ENCODE data around the gene CEP131. TPM values are rescaled to one million over a fixed set of nuclear protein-coding genes. Genes with fewer than 3 reads are reported as not detected.

CEP131 gene
- total RNA-seq, 1 donor from 2014 or later: 28.7 TPM

DNA sequence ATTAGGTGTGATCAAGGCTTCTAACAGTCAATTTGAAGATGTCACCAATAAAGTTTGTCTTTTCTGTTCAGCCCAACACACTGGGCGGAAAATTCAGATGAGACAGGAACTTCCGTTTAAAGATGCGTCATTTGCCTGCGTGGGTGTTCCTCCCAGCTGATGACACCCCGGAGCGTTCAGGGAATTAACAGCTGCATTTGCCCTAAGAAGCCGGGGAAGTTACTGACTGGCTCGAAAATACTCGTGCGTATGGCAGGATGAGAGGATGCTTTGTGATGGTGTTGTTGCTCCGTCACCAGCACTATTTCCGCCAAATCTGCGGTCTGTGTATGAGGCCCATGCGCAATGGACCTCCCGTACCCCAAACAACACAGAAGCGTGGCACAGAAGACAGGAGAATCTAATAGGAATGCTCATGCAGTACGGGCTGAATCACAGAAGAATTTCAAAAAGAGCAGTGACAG, 69.4 kb downstream of the CEP131 start:
- TF ChIP-seq, protein P1, sequence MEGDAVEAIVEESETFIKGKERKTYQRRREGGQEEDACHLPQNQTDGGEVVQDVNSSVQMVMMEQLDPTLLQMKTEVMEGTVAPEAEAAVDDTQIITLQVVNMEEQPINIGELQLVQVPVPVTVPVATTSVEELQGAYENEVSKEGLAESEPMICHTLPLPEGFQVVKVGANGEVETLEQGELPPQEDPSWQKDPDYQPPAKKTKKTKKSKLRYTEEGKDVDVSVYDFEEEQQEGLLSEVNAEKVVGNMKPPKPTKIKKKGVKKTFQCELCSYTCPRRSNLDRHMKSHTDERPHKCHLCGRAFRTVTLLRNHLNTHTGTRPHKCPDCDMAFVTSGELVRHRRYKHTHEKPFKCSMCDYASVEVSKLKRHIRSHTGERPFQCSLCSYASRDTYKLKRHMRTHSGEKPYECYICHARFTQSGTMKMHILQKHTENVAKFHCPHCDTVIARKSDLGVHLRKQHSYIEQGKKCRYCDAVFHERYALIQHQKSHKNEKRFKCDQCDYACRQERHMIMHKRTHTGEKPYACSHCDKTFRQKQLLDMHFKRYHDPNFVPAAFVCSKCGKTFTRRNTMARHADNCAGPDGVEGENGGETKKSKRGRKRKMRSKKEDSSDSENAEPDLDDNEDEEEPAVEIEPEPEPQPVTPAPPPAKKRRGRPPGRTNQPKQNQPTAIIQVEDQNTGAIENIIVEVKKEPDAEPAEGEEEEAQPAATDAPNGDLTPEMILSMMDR (conservative IDR thresholded peaks at IDR 0.05; ENCODE audit: low read depth, low read length): no peak
- DNase-seq (ENCODE audit: low read depth): no peak
- H3K4me3 ChIP-seq (ENCODE audit: low read depth, low read length): no peak overlapping the region

DNA sequence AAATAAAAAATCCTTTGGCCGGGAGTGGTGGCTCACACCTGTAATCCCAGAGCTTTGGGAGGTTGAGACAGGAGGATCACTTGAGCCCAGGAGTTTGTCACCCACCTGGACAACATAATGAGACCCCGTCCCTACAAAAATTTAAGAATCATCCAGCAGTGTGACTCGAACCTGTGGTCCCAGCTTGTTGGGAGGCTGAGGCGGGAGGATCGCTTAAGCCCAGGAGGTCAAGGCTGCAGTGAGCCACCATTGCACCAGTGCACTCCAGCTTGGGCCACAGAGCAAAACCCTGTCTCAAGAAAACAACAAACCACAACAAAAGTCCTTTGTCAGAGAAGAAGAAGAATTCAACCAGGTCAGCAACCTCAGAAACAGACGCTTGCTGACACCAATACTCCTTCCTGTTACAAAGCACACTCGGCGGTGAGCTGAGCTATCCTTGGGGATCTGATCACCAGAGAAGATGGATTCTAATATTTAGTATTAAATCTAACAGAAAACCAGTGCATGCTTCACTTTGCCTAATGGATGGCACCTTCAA, 70.4 kb downstream of the CEP131 start:
- H3K4me3 ChIP-seq (ENCODE audit: low read depth, low read length): no peak overlapping the region
- no peak for DNase-seq (ENCODE audit: low read depth)
- TF ChIP-seq, protein P1 (conservative IDR thresholded peaks at IDR 0.05; ENCODE audit: low read depth, low read length): no peak

DNA sequence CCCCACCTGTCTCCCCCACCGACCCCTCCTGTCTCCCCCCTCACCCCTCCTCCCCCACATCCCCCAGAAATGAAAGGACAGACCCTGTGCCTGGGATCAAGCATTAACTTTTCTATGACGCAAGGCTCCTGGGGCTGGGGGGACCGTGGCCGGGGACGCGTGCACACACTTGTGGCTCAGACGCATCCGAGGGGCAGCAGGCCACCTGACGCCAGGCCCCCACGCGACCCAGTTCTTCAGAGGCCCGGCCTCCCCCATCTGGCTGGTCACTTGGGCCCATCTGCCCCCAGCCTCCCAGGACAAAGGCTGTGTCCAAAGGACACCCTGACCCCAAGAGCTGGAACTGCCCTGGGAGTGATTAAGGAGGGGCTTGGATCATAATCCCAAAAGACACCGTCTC, 71.5 kb downstream of the CEP131 start:
- H3K4me3 ChIP-seq (ENCODE audit: low read depth, low read length): no peak overlapping the region
- TF ChIP-seq, protein P1 (conservative IDR thresholded peaks at IDR 0.05; ENCODE audit: low read depth, low read length): no peak
- no peak for DNase-seq (ENCODE audit: low read depth)

DNA sequence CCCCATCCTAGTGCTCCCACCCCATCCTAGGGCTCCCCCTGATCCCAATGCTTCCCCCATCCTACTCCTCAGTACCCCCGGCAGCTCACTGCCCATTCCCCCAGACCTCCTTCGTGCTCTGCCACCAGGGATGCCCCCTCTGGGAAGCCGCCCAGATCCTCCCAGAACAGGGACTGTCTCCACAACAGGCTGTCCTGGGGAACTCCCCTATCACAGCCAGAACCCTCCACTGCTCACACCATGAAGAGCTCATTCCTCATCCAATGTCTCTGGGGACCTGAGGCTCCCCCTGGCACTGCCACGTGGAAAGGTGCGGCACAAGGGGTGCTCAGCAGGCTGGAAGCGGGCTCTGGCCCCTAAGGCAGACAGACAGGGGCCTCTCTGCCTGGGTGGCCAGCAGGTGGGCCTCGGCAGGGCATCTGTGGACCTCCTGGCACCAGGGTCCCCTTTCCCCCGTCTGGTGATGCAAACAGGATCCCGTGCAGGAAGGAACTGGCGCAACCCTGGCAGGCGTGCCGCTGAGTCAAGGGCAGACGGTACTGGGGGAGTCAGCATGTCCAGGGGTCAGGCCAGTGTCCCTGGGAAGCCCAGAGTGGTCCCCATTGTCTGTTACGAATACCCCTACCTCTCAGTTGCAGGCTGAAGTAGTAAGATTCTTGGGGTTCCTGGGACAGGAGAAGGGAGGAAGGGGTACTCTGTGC, 72.2 kb downstream of the CEP131 start:
- no peak overlapping the region for H3K4me3 ChIP-seq (ENCODE audit: low read depth, low read length)
- no peak for DNase-seq (ENCODE audit: low read depth)
- TF ChIP-seq, protein P1 (conservative IDR thresholded peaks at IDR 0.05; ENCODE audit: low read depth, low read length): no peak

DNA sequence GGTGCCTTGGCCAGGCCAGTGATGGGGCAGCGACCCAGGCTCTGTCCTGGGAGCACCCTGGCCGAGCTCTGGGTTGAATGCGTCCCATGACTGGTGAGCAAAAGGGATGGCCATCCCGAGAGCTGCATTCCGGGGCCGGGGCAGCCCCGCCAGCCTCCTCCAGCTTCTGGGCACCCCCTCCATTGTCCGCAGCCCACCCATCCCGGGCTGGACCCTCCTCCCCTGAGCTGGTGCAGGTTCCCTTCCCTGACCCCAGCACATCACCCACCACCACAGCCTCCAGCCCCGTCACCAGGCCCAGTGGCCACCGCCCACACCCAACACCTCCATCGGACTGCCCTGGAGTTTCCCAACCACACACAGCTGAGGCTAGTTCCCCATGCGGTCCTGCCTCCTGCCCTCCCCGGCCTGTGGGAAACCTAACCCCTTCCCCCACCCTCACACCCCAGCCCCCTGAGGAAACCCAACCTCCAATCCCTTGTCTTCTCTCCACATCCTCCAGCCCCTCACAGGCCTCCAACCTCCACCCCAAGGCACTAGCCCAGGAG, 73.7 kb downstream of the CEP131 start:
- TF ChIP-seq, protein P1 (conservative IDR thresholded peaks at IDR 0.05; ENCODE audit: low read depth, low read length): no peak
- H3K4me3 ChIP-seq (ENCODE audit: low read depth, low read length): no peak overlapping the region
- DNase-seq (ENCODE audit: low read depth): no peak

DNA sequence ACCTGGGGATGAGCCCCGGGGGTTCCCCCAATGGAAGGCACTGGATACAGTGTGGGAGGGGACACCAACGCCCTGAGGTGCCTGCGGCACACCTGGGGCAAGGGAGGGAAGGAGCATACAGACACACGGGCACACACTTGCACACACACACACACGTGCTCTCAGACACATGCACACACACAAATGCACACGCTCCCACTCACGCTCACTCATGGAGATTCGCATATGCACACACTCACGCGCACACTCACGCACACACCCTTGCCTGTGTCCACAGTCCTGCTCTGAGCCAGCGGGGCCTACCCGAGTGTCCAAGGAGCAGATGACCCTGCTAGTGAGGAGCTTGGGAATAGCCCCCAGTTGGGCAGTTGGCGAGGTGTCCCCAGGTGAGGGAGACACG, 74.2 kb downstream of the CEP131 start:
- DNase-seq (ENCODE audit: low read depth): no peak
- TF ChIP-seq, protein P1 (conservative IDR thresholded peaks at IDR 0.05; ENCODE audit: low read depth, low read length): no peak
- no peak overlapping the region for H3K4me3 ChIP-seq (ENCODE audit: low read depth, low read length)

Measured in epithelial cell of proximal tubule (primary cell).